NCI-H187 (cell line): ENCODE data around the gene MICA.
"Not testable (repeated sequence)": the region's sequence is repeated elsewhere in the genome, so short reads cannot be mapped to it uniquely, and the experiment has no call there.

Experiments used
- DNase-seq, 2 experiments: peaks; one replicate each; lab custom pipeline; 2025; lab: John Stamatoyannopoulos, UW

The MICA gene

DNA sequence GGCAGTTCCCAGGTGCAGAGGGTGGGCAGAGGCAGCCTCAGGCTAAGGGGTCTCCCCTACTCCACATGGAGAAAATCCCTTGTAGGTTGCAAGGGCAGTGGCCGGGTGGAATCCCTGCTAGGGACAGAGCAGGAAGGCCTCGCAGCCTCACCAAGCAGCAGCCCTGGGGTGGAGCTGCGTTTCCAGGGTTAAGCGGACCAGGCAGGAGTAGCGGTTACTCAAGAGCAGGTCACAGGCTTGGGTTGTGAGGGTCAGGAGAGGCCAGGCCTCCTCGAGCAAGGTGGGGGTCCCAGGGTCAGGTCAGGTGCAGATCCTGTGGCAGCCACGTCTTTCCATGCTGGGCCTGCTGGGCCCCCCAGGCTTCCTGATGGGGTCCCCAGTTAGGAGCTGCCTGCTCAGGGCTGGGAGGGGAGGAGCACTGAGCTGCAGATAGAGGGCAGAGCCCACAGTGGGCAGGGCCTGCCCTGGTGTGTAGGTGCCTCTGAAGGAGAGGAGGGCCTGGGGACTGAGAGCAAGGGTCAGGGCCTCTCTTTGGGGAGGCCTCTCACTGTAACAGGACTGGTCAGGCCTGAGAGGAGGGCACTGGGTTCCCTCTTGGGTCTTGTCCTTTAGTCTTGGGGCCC, 10.9 kb downstream of the MICA start:
- DNase-seq: not testable (repeated sequence)

- no peak for DNase-seq
These were observed 11.4 kb downstream of the MICA start for GRCh38 chr6:31414771-31415265.

DNA sequence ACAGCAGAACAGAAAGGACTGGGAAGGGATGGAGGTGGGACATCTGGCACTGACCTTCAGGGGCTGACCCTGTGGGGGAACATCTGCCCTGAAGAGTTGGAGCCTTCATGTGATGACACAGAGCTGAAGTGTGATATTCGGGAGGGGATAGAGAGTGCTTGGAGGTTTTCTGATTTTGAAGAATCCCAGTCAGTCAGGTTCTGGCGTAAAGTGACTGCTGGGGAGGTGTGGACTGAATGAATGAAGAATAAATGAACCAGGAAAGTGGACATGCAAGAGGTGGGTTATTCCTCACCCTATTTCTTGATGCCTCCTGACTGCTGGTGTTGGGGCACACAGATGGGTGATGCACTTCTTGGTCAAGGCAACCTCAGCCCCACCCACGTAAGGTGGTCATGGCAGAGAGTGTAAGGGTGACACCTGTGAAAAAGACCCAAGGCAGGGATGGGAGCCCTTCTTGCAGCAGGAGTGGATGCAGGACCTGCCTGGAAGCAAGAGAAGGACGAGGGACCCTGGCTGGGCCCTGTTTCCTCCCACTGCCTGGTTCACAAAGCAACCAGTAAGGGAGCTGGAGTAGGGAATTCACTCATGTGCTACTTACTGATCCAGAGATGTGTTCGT, 13.1 kb downstream of the MICA start:
- no peak for DNase-seq

DNA sequence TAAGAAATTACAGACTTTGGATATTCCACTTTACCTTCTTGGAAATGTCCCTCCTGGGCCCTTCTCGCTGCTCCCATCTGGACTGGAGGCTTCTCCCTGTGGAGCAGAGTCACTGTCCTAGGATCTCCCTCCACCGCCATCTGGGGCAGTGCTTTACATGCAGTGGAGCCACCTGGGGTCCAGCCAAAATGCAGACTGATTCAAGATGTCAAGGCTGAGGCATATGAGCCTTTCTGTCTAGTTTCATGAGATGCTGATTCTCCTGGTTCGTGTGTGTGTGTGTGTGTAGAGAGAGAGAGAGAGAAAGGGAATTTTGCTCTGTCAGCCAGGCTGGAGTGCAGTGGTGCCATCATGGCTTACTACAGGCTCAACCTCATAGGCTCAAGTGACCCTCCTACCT, 14.9 kb downstream of the MICA start:
- no peak for DNase-seq

DNA sequence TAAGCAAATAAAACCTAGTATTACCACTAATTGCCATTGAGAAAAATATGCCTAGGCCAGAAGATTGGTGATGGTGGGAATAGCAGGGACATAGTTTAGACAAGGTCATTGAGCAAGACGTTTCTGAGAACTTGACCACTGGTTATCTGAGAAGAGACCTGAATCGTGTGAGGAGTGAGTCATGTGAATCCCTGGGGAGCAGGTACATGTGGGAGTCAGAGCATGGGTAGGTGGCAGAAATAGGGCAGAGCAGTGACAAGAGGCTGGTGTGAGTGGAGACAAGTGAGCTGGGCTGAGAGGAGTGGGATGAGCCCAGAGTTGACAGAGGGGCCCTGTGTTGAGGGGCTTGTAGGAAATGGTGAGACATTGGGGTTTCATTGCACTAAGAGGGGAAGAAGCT, 16.4 kb downstream of the MICA start:
- DNase-seq: no peak

GRCh38 chr6:31420546-31420945, 17.2 kb downstream of the MICA start:
- DNase-seq: no peak

DNA sequence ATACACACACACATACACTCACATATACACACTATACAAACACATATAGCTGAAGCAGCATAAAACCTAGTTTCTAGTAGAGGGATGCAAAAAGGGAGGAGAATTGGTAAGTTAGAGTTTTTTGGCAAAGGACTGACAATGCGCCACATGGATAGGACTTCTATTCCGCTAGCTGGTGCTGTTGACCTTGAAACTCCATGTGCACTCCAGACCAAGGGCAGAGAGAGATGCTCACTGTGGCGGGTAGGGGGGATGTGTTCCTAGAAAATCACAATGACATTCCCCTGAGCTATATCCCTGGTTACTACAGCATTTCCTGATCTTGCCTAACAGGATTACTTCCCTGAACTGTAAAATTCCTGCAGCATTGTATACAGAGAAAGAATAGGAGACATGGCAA, 19.2 kb downstream of the MICA start:
- no peak for DNase-seq

DNA sequence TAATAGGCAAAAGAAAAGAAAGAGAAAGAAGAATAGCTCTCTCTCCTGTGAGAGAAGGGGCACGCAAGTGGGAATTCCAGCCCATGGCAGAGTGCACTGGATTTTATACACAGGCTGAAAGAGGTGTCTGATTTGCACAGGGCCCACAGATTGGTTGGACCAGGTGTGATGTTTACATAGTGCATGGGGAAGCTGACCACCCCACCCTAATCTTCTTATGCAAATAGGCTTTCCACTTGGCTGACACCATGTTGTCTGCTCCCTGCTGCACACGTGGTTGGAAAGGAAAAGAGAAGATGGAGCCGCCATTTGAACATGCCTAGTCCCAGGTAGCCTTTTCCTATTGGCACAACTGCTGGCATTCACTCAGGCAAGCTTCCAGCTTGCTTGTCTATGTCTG, 20.2 kb downstream of the MICA start:
- no peak for DNase-seq

DNA sequence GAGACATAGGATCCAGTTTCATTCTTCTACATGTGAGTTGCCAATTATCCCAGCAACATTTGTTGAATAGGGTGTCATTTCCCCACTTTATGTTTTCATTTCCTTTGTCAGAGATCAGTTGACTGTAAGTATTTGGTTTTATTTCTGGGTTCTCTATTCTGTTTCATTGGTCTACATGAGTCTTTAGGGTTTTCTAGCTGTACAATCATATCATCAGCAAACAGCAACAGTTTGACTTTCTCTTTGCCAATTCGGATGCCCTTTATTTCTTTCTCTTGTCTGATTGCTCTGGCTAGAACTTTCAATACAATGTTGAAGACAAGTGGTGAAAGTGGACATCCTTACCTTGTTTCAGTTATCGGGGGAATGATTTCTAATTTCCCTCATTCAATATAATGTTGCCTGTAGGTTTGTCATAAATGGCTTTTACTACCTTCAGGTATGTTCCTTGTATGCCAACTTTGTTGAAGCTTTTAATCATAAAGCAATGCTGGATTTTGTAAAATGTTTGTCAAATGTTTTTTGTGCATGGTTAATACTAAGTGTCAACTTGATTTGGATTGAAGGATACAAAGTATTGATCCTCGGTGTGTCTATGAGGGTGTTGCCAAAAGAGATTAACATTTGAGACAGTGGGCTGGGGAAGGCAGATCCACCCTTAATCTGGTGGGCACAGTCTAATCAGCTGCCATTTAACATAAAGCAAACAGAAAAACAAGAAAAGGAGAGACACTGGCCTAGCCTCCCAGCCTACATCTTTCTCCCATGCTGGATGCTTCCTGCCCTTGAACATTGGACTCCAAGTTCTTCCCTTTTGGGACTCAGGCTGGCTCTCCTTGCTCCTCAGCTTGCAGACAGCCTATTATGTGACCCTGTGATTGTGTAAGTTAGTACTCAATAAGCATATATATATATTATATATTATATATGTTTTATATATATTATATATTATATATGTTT, 23.3 kb downstream of the MICA start:
- DNase-seq: no peak

- DNase-seq: no peak
These were observed 27.1 kb downstream of the MICA start for GRCh38 chr6:31430449-31430848.

GRCh38 chr6:31435051-31435450, 31.7 kb downstream of the MICA start:
- DNase-seq: not testable (repeated sequence)

DNA sequence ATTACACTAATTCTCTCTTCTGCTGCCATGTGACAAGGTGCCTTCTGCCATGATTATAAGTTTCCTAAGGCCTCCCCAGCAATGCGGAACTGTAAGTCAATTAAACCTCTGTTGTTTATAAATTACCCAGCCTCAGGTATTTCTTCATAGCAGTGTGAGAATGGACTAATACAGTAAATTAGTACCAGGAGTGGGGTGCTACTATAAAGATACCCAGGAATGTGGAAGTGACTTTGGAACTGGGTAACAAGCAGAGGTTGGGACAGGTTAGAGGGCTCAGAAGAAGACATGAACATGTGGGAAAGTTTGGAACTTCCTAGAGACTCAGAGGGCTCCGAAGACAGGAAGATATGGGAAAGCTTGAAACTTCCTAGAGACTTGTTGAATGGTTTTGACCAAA, 34.8 kb downstream of the MICA start:
- no peak for DNase-seq

DNA sequence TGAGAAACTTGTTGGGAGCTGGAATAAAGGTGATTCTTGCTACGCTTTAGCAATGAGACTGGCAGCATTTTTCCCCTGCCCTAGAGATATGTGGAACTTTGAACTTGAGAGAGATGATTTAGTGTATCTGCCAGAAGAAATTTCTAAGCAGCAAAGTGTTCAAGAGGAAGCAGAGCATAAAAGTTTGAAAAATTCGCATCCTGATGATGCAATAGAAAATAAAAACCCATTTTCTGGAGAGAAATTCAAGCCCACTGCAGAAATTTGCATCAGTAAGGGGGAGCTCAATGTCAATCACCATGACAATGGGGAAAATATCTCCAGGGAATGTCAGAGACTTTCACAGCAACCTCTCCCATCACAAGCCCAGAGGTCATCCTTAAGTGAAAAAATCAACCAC, 35.3 kb downstream of the MICA start:
- no peak for DNase-seq

DNA sequence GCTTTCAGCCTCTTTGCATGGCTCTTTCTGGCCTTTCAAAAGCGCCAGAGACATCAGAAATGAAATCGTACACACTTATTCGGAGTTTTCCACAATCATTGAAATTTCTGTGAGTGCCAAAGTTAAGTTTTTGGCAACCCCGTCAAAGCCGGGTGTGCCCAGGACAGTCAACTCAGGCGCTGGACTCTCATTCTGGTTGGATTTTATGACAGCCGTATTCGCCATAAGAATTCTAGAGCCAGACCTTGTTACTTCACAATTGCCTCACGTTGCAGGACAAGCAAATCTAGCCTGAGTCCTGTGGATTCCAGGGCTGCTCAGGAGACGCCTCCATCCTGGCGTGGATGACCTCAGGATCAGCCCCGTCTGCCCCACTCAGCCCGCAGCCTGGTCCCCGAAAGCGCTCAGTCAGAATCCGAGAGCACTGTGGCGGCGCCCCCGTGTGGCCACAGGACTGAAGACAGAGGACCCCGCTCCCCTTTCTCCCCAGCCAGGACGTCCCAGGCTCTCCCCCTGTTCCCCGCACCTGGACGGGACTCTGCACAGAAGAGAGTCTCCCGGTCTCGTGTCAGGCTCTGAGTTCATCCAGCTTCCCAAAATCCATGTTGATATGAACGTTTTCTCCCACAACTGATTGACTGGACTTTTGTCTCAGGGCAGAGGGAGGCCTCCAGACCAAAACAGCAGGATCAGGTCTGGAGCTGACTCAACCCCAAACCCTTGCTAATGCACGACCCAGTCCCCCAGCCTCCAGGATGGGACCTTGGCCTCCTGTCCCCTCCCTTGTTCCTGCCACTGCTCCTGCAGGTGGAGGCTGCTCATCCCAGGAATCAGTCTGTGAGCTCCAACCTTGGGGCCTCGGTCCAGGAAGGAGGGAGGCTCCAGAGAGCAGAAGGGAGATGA, 38.2 kb downstream of the MICA start:
- DNase-seq: no peak

- no peak for DNase-seq
These were observed 43.1 kb downstream of the MICA start for GRCh38 chr6:31446481-31446880.

DNA sequence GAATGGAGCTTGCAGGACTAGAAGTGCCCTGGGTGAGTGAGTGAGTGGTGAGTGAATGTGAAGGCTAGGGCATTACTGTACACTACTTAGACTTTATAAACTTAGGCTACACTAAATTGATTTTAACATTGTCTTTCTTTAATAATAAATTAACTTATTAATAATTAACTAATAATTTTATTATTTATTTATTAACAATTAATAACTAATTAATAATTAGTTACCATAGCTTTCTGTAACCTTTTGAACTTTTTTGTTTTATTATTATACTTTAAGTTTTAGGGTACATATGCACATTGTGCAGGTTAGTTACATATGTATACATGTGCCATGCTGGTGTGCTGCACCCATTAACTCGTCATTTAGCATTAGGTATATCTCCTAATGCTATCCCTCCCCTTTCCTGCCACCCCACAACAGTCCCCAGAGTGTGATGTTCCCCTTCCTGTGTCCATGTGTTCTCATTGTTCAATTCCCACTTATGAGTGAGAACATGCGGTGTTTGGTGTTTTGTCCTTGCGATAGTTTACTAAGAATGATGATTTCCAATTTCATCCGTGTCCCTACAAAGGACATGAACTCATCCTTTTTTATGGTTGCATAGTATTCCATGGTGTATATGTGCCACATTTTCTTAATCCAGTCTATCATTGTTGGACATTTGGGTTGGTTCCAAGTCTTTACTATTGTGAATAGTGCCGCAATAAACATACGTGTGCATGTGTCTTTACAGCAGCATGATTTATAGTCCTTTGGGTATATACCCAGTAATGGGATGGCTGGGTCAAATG, 43.8 kb downstream of the MICA start:
- not testable (repeated sequence) for DNase-seq

GRCh38 chr6:31450751-31451150, 47.4 kb downstream of the MICA start:
- DNase-seq: no peak

GRCh38 chr6:31452859-31453258, 49.5 kb downstream of the MICA start:
- no peak for DNase-seq

DNA sequence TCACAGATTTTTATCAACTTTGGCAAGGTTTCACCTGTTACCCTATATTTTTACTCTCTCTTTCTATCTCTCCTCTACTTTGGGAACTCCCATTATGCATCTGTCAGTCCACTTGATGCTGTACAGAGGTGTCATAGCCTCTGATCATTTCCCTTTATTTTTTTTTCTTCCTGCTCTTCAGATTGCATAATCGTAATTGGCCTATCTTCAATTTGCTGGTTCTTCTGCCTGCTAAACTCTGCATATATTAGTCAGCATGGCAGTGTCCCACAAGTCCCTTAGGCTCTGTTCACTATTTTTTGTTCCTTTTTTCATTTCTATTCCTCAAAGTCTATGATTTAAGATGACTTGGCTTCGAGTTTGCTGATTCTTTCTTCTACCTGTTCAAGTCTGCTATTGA, 49.9 kb downstream of the MICA start:
- DNase-seq: no peak

GRCh38 chr6:31459864-31460263, 56.5 kb downstream of the MICA start:
- not testable (repeated sequence) for DNase-seq
